Measurements from ENCODE around the gene GRIK1. TPM values are rescaled to one million over a fixed set of nuclear protein-coding genes. Genes with fewer than 3 reads are reported as not detected.

GRIK1 gene
- total RNA-seq, 2 donors from 2014 or later = not detected

DNA sequence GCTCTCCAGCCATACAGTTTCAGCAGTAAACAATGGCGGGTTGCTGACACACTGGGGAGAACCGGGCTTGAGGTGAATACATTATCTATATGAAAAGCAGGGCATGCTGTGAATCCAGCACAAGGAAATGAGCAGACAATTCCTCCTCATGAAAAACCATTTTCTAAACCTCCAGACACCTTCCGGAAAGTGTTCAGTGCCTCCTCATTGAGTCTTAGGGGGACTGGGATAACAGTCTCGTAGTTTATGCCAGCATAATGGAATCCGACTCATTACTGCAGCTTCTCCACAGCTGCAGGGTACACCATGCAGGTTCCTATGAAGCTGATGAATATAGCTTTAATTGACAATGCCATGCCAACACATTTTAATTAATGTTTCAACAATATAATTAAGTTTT, 356.9 kb downstream of the GRIK1 start:
- no peak overlapping the region for H3K9ac ChIP-seq (ENCODE audit: extremely low read depth, low read length, poor library complexity, severe bottlenecking)
- H3K4me3 ChIP-seq (ENCODE audit: low read length) = no peak overlapping the region
- no peaks in the 10 kb centered on the region for H3K4me1 ChIP-seq (ENCODE audit: control insufficient read depth, insufficient read depth, low read length)
- H3K4me1 Mint-ChIP-seq = no peaks in the 10 kb centered on the region
- peak overlapping the region; percentile 29 for H3K27ac ChIP-seq (ENCODE audit: low read depth, low read length)
- H3K4me3 Mint-ChIP-seq = no peak overlapping the region
- H3K36me3 Mint-ChIP-seq (ENCODE audit: low read depth) = no peaks in the 10 kb centered on the region
- H3K9me3 Mint-ChIP-seq = no peaks in the 10 kb centered on the region
- no peaks in the 10 kb centered on the region for H3K36me3 ChIP-seq (ENCODE audit: control insufficient read depth, insufficient read depth, low read length)
- no peak for DNase-seq
- H3K27me3 Mint-ChIP-seq (ENCODE audit: insufficient read depth) = no peaks in the 10 kb centered on the region
- no peak overlapping the region for H3K27ac Mint-ChIP-seq
- no peaks in the 10 kb centered on the region for H3K9me3 ChIP-seq (ENCODE audit: control insufficient read depth, low read length)
- WGBS, 2 experiments (ENCODE audit: insufficient coverage in 1 of 2, insufficient read length in 1 of 2) = 91 to 95% methylated on average over 3 to 5 of the region's 5 CpGs
- no peaks in the 10 kb centered on the region for H3K27me3 ChIP-seq (ENCODE audit: control insufficient read depth, insufficient read depth, low read length, poor library complexity, severe bottlenecking)
- TF ChIP-seq, protein P1, sequence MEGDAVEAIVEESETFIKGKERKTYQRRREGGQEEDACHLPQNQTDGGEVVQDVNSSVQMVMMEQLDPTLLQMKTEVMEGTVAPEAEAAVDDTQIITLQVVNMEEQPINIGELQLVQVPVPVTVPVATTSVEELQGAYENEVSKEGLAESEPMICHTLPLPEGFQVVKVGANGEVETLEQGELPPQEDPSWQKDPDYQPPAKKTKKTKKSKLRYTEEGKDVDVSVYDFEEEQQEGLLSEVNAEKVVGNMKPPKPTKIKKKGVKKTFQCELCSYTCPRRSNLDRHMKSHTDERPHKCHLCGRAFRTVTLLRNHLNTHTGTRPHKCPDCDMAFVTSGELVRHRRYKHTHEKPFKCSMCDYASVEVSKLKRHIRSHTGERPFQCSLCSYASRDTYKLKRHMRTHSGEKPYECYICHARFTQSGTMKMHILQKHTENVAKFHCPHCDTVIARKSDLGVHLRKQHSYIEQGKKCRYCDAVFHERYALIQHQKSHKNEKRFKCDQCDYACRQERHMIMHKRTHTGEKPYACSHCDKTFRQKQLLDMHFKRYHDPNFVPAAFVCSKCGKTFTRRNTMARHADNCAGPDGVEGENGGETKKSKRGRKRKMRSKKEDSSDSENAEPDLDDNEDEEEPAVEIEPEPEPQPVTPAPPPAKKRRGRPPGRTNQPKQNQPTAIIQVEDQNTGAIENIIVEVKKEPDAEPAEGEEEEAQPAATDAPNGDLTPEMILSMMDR (conservative IDR thresholded peaks at IDR 0.05) = no peak

DNA sequence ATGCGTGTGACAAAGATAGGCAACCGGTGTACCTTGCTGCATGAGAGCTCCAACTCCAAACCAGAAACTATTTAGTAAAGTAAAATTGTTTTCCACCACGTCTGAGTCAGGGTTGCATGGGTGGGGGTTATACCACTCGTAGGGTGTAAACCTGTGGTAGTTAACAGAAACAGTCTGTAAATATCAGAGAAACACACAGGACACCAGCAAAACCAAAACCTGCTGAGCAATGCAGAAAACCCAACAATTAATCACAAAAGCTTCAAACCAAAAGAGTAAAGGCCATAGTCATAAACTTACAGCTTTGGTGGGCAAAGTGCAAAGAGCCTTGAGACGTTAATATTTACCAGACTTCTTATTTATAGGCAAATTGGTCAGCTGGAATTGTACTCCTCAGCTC, 358.4 kb downstream of the GRIK1 start:
- no peak overlapping the region for H3K9ac ChIP-seq (ENCODE audit: extremely low read depth, low read length, poor library complexity, severe bottlenecking)
- no peak overlapping the region for H3K4me3 ChIP-seq (ENCODE audit: low read length)
- no peak overlapping the region for H3K27ac ChIP-seq (ENCODE audit: low read depth, low read length)
- TF ChIP-seq, protein P1 (conservative IDR thresholded peaks at IDR 0.05) = no peak
- no peaks in the 10 kb centered on the region for H3K27me3 ChIP-seq (ENCODE audit: control insufficient read depth, insufficient read depth, low read length, poor library complexity, severe bottlenecking)
- H3K27me3 Mint-ChIP-seq (ENCODE audit: insufficient read depth) = no peaks in the 10 kb centered on the region
- no peaks in the 10 kb centered on the region for H3K4me1 ChIP-seq (ENCODE audit: control insufficient read depth, insufficient read depth, low read length)
- H3K9me3 ChIP-seq (ENCODE audit: control insufficient read depth, low read length) = no peaks in the 10 kb centered on the region
- no peaks in the 10 kb centered on the region for H3K9me3 Mint-ChIP-seq
- WGBS, 2 experiments (ENCODE audit: insufficient coverage in 1 of 2, insufficient read length in 1 of 2) = 92 to 93% methylated on average over 1 to 5 of the region's 5 CpGs
- H3K36me3 ChIP-seq (ENCODE audit: control insufficient read depth, insufficient read depth, low read length) = no peaks in the 10 kb centered on the region
- no peak overlapping the region for H3K27ac Mint-ChIP-seq
- H3K4me1 Mint-ChIP-seq = no peaks in the 10 kb centered on the region
- no peak overlapping the region for H3K4me3 Mint-ChIP-seq
- no peaks in the 10 kb centered on the region for H3K36me3 Mint-ChIP-seq (ENCODE audit: low read depth)
- DNase-seq = no peak

DNA sequence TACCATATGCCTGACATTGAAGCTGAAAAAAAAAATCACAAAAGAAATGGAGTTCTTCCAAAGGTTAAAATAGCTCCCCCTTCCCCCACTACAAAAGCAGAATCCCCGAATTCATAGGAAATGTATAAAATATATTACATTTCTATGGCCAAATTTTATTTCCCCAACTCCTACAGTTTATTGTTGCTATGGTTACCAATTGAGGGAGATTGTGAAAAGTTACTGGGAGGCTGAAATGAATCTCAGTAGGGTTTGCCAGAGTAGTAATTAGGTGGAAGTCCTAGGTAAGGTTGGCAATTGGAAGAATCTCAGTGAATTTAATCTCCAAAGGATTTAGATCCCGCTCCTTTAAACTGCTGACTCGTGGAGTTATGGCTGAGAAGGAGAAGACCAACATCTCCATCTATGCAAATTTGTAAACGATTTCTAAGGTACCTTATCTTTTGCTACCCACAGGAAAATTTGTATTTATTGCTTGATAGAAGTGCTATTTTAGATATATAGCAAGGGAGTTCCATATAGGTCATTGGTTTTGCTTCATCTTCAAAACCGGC, 359.0 kb downstream of the GRIK1 start:
- H3K27me3 Mint-ChIP-seq (ENCODE audit: insufficient read depth) = no peaks in the 10 kb centered on the region
- WGBS, 2 experiments (ENCODE audit: insufficient coverage in 1 of 2, insufficient read length in 1 of 2) = 85 to 91% methylated on average over 1 to 4 of the region's 5 CpGs
- no peaks in the 10 kb centered on the region for H3K36me3 Mint-ChIP-seq (ENCODE audit: low read depth)
- no peak overlapping the region for H3K4me3 Mint-ChIP-seq
- TF ChIP-seq, protein P1 (conservative IDR thresholded peaks at IDR 0.05) = no peak
- Histone ChIP-seq H3K9me3 (ENCODE audit: control insufficient read depth, low read length) (no peaks in the 10 kb centered on the region), H3K4me3 (ENCODE audit: low read length) (no peak overlapping the region), H3K9ac (ENCODE audit: extremely low read depth, low read length, poor library complexity, severe bottlenecking) (no peak overlapping the region), H3K27me3 (ENCODE audit: control insufficient read depth, insufficient read depth, low read length, poor library complexity, severe bottlenecking) (no peaks in the 10 kb centered on the region), H3K4me1 (ENCODE audit: control insufficient read depth, insufficient read depth, low read length) (no peaks in the 10 kb centered on the region), H3K36me3 (ENCODE audit: control insufficient read depth, insufficient read depth, low read length) (no peaks in the 10 kb centered on the region), H3K27ac (ENCODE audit: low read depth, low read length) (no peak overlapping the region)
- H3K27ac Mint-ChIP-seq = no peak overlapping the region
- no peaks in the 10 kb centered on the region for H3K4me1 Mint-ChIP-seq
- no peaks in the 10 kb centered on the region for H3K9me3 Mint-ChIP-seq
- no peak for DNase-seq
